ENCODE data around the gene SUMF1.

GRCh38 chr3:4471907-4472306 is 4.8 kb upstream of the SUMF1 start:
- TF ChIP-seq CTCF (IDR thresholded peaks at IDR 0.05), result no peak
- TF ChIP-seq POLR2A (IDR thresholded peaks at IDR 0.05), result no peak
